Mesenchymal stem cell (in vitro differentiated cells and primary cell): Measurements from ENCODE around the gene SPATA20.
A peak's percentile ranks its signal among the peaks of the same experiment; 100 is the strongest.

ENCODE experiments used
- DNase-seq: peaks from one replicate; pipeline ENCODE4 v3.0.0-alpha.2; 2013
- H2AFZ ChIP-seq: one replicate; pipeline ENCODE4 v1.6.1; 2013; ENCODE audit warnings: low read depth, mild to moderate bottlenecking, control low read depth, inconsistent platforms, low read length, moderate library complexity
- H2AK5ac ChIP-seq: 2 replicates; pipeline ENCODE4 v1.6.1; 2013; ENCODE audit warnings: low read length, moderate library complexity, mild to moderate bottlenecking, inconsistent platforms; ENCODE audit not compliant: severe bottlenecking
- H2BK120ac ChIP-seq: one replicate; pipeline ENCODE4 v1.6.1; 2013; ENCODE audit warnings: low read depth, mild to moderate bottlenecking, inconsistent platforms, low read length, moderate library complexity
- H2BK12ac ChIP-seq, 2 experiments: one replicate each; pipeline ENCODE4 v1.6.1; 2013; ENCODE audit warnings: inconsistent platforms in 2 of 2, low read length in 2 of 2, mild to moderate bottlenecking in 2 of 2, moderate library complexity in 2 of 2, control low read depth in 1 of 2
- H2BK15ac ChIP-seq: one replicate; pipeline ENCODE4 v1.6.1; 2013; ENCODE audit warnings: mild to moderate bottlenecking, low read depth, inconsistent platforms; ENCODE audit not compliant: poor library complexity, severe bottlenecking
- H2BK5ac ChIP-seq: 2 replicates; pipeline ENCODE4 v1.6.1; 2013; ENCODE audit warnings: low read depth, mild to moderate bottlenecking, low read length, control low read depth, inconsistent platforms; ENCODE audit not compliant: poor library complexity, severe bottlenecking
- H3K14ac ChIP-seq, 2 experiments: one replicate each; pipeline ENCODE4 v1.6.1; 2013; ENCODE audit warnings: inconsistent platforms in 2 of 2, low read length in 2 of 2, control low read depth in 1 of 2, mild to moderate bottlenecking in 1 of 2, moderate library complexity in 1 of 2
- H3K18ac ChIP-seq, 2 experiments: one replicate each; pipeline ENCODE4 v1.6.1; 2013; ENCODE audit warnings: inconsistent platforms in 2 of 2, low read length in 2 of 2, control low read depth in 1 of 2, low read depth in 1 of 2, mild to moderate bottlenecking in 1 of 2
- H3K23ac ChIP-seq, 2 experiments: one replicate each; pipeline ENCODE4 v1.6.1; 2013; ENCODE audit warnings: inconsistent platforms in 2 of 2, low read length in 2 of 2, mild to moderate bottlenecking in 2 of 2, moderate library complexity in 2 of 2, control low read depth in 1 of 2
- H3K27ac ChIP-seq: 2 replicates; pipeline ENCODE4 v1.5.1; 2013; ENCODE audit warnings: mild to moderate bottlenecking, moderate library complexity, low read length, control low read depth, inconsistent platforms; ENCODE audit not compliant: poor library complexity, severe bottlenecking
- H3K27me3 ChIP-seq, 2 experiments: 2 replicates each; pipeline versions ENCODE4 v1.6.1 to v1.7.0; 2013; ENCODE audit warnings: low read length in 2 of 2, mild to moderate bottlenecking in 2 of 2, moderate library complexity in 2 of 2, control low read depth in 1 of 2, inconsistent platforms in 1 of 2; ENCODE audit not compliant: control insufficient read depth in 1 of 2, insufficient read depth in 1 of 2
- H3K36me3 ChIP-seq, 2 experiments: 2 replicates each; pipeline versions ENCODE4 v1.6.1 to v1.7.0; 2013; ENCODE audit warnings: low read length in 2 of 2, control low read depth in 1 of 2, inconsistent platforms in 1 of 2, low read depth in 1 of 2, mild to moderate bottlenecking in 1 of 2; ENCODE audit not compliant: insufficient read depth in 2 of 2, control insufficient read depth in 1 of 2
- H3K4ac ChIP-seq, 2 experiments: one replicate each; pipeline ENCODE4 v1.6.1; 2013; ENCODE audit warnings: inconsistent platforms in 2 of 2, low read length in 2 of 2, mild to moderate bottlenecking in 2 of 2, moderate library complexity in 2 of 2, control low read depth in 1 of 2, low read depth in 1 of 2
- H3K4me1 ChIP-seq: 2 replicates; pipeline ENCODE4 v1.6.1; 2013; ENCODE audit warnings: low read depth, low read length, control low read depth; ENCODE audit not compliant: control insufficient read depth, insufficient read depth
- H3K4me2 ChIP-seq: 2 replicates; pipeline ENCODE4 v1.6.1; 2013; ENCODE audit warnings: low read length, mild to moderate bottlenecking, inconsistent platforms; ENCODE audit not compliant: poor library complexity, severe bottlenecking
- H3K4me3 ChIP-seq, 2 experiments: 2 replicates each; pipeline versions ENCODE4 v1.5.1 to v1.7.0; 2013; ENCODE audit warnings: low read length in 2 of 2, mild to moderate bottlenecking in 2 of 2, control low read depth in 1 of 2, low read depth in 1 of 2; ENCODE audit not compliant: insufficient read depth in 1 of 2
- H3K79me1 ChIP-seq: replicated peaks from 2 replicates; pipeline ENCODE4 v1.6.1; 2013; ENCODE audit warnings: mild to moderate bottlenecking, control low read depth, low read length, inconsistent platforms; ENCODE audit not compliant: poor library complexity, severe bottlenecking
- H3K9ac ChIP-seq: 2 replicates; pipeline ENCODE4 v1.7.0; 2013; ENCODE audit warnings: mild to moderate bottlenecking, low read length, moderate library complexity
- H3K9me3 ChIP-seq: 2 replicates; pipeline ENCODE4 v1.7.0; 2013; ENCODE audit warnings: mild to moderate bottlenecking, low read length; ENCODE audit not compliant: control insufficient read depth
- H4K8ac ChIP-seq: one replicate; pipeline ENCODE4 v1.6.1; 2013; ENCODE audit warnings: inconsistent platforms, mild to moderate bottlenecking, low read length, moderate library complexity
- H4K91ac ChIP-seq: one replicate; pipeline ENCODE4 v1.6.1; 2013; ENCODE audit warnings: mild to moderate bottlenecking, low read length, inconsistent platforms
- WGBS: methylation state at CpG from one replicate; pipeline ENCODE4 v1.1.7; 2013; ENCODE audit warnings: mixed read lengths; 5-methylcytosine and 5-hydroxymethylcytosine counted together

The SPATA20 gene

GRCh38 chr17:50589095-50589705 is 42.2 kb downstream of the SPATA20 start:
- Histone ChIP-seq H2BK12ac (no peak overlapping the region), H2AFZ (no peak overlapping the region), H2BK15ac (no peak overlapping the region), H3K4ac (no peak overlapping the region), H2BK5ac (no peak overlapping the region), H3K9me3 (no peaks in the 10 kb centered on the region), H3K79me1 (no peaks in the 10 kb centered on the region), H3K9ac (no peak overlapping the region), H3K4me1 (peaks cover 19% of the 10 kb centered on the region), H3K27ac (no peak overlapping the region), H2AK5ac (no peak overlapping the region), H3K4me3 (no peak overlapping the region), H4K91ac (no peak overlapping the region), H3K27me3 (peaks cover 24 to 45% of the 10 kb centered on the region in 2 experiments), H3K36me3 (no peaks in the 10 kb centered on the region), H4K8ac (no peak overlapping the region), H2BK120ac (no peak overlapping the region), H3K14ac (no peak overlapping the region), H3K23ac (no peak overlapping the region), H3K18ac (peak overlapping the region in 1 of 2 experiments; percentile 11), H3K4me2 (no peak overlapping the region)
- DNase-seq: peak; percentile 5
- WGBS: 75% methylated on average over 10 of the region's 10 CpGs

- DNase-seq: no peak
- Histone ChIP-seq H2BK12ac (no peak overlapping the region), H3K79me1 (no peaks in the 10 kb centered on the region), H4K8ac (no peak overlapping the region), H2AK5ac (no peak overlapping the region), H3K23ac (no peak overlapping the region), H3K14ac (no peak overlapping the region), H4K91ac (peak overlapping the region; percentile 53), H3K4me3 (no peak overlapping the region), H3K4me1 (peaks cover 17% of the 10 kb centered on the region), H3K36me3 (no peaks in the 10 kb centered on the region), H2AFZ (no peak overlapping the region), H3K18ac (no peak overlapping the region), H3K9ac (no peak overlapping the region), H3K9me3 (no peaks in the 10 kb centered on the region), H3K27me3 (peaks cover 11 to 32% of the 10 kb centered on the region in 2 experiments), H2BK120ac (no peak overlapping the region), H3K4ac (no peak overlapping the region), H2BK5ac (no peak overlapping the region), H3K27ac (no peak overlapping the region), H2BK15ac (no peak overlapping the region), H3K4me2 (no peak overlapping the region)
- WGBS: 95% methylated on average over 24 of the region's 24 CpGs
Measured at GRCh38 chr17:50590946-50591737, 44.2 kb downstream of the SPATA20 start.

GRCh38 chr17:50593321-50593720 is 46.3 kb downstream of the SPATA20 start:
- Histone ChIP-seq H2AFZ (no peak overlapping the region), H3K9ac (no peak overlapping the region), H3K23ac (no peak overlapping the region), H3K14ac (no peak overlapping the region), H3K18ac (no peak overlapping the region), H2AK5ac (no peak overlapping the region), H2BK12ac (no peak overlapping the region), H2BK5ac (no peak overlapping the region), H4K91ac (no peak overlapping the region), H3K79me1 (no peaks in the 10 kb centered on the region), H3K4me2 (no peak overlapping the region), H3K27me3 (peaks cover 0 to 20% of the 10 kb centered on the region in 2 experiments), H3K4me3 (no peak overlapping the region), H3K4me1 (peaks cover 17% of the 10 kb centered on the region), H3K36me3 (no peaks in the 10 kb centered on the region), H2BK15ac (no peak overlapping the region), H2BK120ac (no peak overlapping the region), H3K27ac (no peak overlapping the region), H4K8ac (no peak overlapping the region), H3K9me3 (no peaks in the 10 kb centered on the region), H3K4ac (no peak overlapping the region)
- WGBS: 42% methylated on average over 9 of the region's 10 CpGs
- peak; percentile 13 for DNase-seq

DNA sequence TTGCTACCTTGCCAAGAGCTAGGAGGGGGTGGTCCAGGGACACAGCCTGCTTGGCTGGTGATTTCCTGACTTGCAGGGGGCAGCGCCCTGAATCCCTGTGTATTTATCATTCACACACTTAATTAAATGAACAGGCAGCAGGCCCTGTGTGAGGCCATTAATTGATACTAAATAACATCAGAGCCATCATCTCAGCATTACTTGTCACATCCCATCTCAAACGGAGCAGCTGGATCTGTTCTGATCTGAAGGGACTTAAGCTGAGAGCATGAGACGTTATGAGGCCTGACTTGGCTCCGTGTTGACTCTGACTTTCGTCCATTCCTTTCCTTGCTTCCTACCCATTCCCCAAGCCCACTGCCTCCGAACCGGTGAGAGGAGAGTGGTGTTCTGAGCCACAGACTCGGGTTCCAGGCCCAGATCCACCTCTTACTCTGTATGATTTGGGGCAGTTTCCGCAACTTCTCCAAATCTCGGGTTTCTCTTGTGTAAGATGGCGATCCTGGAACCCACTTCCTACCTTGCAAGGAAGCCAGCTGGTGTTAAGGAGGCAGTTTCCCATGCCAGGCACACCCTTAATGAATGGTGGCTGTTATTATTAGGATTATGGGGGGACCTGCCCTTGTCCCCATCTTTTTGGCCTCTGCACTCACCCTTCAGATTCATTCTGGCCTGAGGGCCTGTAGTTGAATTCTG is 47.3 kb downstream of the SPATA20 start:
- Histone ChIP-seq H2BK5ac (no peak overlapping the region), H2AK5ac (no peak overlapping the region), H3K79me1 (no peaks in the 10 kb centered on the region), H2BK15ac (peak overlapping the region; percentile 54), H3K27ac (no peak overlapping the region), H2BK12ac (no peak overlapping the region), H2BK120ac (no peak overlapping the region), H2AFZ (no peak overlapping the region), H4K8ac (no peak overlapping the region), H3K4me1 (peaks cover 9% of the 10 kb centered on the region), H3K4ac (no peak overlapping the region), H3K14ac (no peak overlapping the region), H3K27me3 (peaks cover 0 to 20% of the 10 kb centered on the region in 2 experiments), H4K91ac (no peak overlapping the region), H3K23ac (no peak overlapping the region), H3K9me3 (no peaks in the 10 kb centered on the region), H3K36me3 (no peaks in the 10 kb centered on the region), H3K18ac (no peak overlapping the region), H3K4me3 (no peak overlapping the region), H3K9ac (no peak overlapping the region), H3K4me2 (no peak overlapping the region)
- WGBS: 90% methylated on average over 11 of the region's 11 CpGs
- DNase-seq: no peak
